Cardiac septum (tissue), 1 donor: ENCODE measurements around the gene KCNJ3. TPM values are rescaled to one million over a fixed set of nuclear protein-coding genes. Genes with fewer than 3 reads are reported as not detected.
"Not testable (repeated sequence)": the region's sequence is repeated elsewhere in the genome, so short reads cannot be mapped to it uniquely, and the experiment has no call there.

Experiments used
- DNase-seq: peaks from one replicate; pipeline ENCODE4 v3.0.0-alpha.2; 2020; ENCODE audit warnings: low spot score
- intact Hi-C: fragments of 100-400 bp; cut with DNase I; formaldehyde crosslinking; loops from one replicate; pipeline ENCODE4 v1.14.0; 2022
- total RNA-seq: library from RNA; stranded (reverse); fragmentation: NEBNext Ultra II Directional; extraction: Animal tissue kit (Norgen Biotek cat#: 25700); gene quantifications from one replicate; pipeline ENCODE4 v1.2.1, GENCODE V29; 2021
- donor health status: DM: no; HTN: no; CAD: no.

Gene KCNJ3
- total RNA-seq, 1 donor from 2014 or later: 3.4 TPM

DNA sequence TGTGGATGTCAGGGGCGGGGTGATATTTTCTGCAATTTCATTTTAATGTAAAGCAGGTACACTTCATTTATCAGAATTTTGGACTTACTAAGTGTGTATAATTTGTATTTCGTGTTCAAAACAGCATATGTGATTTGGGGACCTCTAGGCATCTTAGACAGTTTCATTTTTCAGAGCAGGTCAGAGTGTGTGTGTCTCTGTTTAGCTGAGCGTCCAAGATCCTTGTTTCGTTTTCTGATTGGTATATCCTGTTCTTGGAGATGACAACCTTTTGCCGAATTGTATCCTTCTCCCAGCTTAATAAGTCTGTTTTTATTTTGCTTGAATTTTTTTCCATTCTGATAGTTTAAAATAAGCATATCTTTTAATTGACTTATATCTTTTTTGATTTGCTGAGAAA lies 128.3 kb downstream of the KCNJ3 start:
- intact Hi-C loops: no loop called here

DNA sequence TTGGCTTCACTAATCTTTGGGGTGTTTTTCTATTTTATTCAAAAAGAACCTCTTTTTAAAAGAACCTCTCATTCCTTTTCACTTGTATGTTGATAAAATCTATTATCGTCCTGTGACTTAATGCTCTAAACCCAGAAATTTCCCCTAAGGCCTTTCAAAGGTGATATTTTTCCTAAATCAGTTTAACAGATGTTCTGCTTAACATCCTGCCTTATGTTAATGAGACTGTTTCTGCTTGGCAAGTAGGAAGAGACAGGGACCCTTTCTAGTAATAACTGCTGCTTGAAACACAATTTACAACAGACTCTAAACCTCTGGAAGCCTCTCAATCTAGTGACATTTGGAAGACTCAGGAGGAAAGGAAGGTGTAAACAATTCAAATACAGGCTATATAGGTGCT lies 128.8 kb downstream of the KCNJ3 start:
- DNase-seq: no peak
- intact Hi-C loops: no loop called here

More for the DNA sequence above, 128.3 kb downstream of the KCNJ3 start:
- DNase-seq: no peak

DNA sequence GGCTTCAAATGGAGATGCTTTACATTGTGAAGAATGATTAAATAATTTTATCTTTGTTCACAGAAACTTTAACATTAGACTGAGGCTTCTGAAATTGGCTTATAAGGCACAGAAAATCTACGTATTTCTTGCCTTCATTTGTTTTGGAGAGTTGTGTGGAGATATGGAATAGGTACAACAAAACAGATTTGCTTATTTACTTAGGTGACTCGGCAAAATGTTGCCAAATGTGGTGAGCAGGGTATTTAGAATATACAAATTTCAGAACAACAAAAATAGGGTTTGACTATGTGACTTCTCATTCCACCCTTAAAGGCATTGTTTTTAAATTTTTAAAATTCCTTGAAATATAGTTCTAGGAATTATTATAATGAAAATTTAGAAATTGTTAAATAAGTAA lies 134.2 kb downstream of the KCNJ3 start:
- no peak for DNase-seq
- intact Hi-C loops: no loop called here

DNA sequence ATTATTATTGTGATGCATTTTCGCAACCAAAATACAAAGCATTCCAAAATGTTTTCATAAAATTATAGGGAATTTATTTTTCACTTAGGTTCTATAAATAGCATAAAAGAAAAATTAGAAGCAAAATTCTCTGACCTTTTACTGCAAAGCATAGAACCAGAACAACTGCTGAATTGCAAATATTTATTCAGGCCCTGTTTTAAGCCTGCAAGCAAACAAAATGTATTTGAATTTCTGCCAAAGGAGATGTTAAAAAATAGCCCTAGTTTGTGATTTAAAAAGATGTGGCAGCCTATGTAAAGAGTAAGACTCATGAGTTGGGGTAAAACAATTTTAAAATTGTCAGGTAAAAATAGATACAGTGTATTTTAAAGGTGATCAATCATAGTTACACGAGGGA lies 138.1 kb downstream of the KCNJ3 start:
- intact Hi-C loops: no loop called here
- no peak for DNase-seq

DNA sequence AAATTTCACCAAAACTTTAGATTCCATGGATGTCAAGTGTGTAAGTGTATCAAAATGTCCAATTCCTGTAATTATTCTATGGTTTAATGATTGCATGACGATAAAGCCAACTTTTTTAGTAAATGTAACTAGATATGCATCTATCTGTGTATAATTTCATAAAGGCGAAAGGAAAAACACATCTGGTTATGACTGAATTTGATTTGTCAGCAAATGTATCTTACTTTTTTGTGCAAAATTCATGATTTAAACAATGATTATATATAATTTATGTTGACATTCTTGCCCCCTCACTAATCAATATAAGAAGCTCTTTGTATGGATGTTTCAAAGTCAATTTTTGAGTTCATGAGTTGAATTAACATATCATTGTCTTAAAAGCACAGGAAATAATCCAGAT lies 138.5 kb downstream of the KCNJ3 start:
- intact Hi-C loops: no loop called here

DNA sequence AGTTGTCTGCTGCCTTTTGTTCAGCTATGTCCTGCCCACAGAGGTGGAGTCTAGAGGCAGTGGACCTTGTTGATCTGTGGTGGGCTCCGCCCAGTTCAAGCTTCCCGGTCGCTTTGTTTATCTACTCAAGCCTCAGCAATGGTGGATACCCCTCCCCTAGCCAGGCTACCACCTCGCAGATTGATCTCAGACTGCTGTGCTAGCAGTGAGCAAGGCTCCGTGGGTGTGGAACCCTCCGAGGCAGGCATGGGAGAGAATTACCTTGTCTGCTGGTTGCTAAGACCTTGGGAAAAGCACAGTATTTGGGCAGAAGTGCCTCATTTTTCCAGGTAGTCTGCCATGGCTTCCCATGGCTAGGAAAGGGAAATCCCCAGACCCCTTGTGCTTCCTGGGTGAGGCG lies 146.0 kb downstream of the KCNJ3 start:
- intact Hi-C loops: no loop called here

More for the DNA sequence above, 138.5 kb downstream of the KCNJ3 start:
- DNase-seq: no peak

DNA sequence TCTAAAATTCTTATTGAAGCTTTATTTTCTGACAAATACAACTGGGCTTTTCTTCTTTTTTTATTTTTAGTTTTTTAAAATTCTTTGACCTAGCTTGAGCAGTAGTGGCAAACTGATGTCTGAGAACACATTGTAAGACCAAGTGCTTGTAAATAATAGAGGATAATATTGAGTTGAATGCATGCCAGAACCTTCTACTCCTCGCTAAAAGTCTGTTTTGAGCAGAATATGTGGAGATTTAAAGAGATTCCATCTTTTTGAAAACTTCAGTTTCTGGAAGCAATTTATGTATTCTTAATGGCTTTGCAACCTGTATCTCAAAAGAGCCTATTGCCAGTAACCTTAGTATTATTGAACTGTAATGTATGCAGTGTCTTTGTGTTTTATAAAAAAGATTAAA lies 148.3 kb downstream of the KCNJ3 start:
- intact Hi-C loops: no loop called here
- DNase-seq: no peak

More for the DNA sequence above, 146.0 kb downstream of the KCNJ3 start:
- no peak for DNase-seq

DNA sequence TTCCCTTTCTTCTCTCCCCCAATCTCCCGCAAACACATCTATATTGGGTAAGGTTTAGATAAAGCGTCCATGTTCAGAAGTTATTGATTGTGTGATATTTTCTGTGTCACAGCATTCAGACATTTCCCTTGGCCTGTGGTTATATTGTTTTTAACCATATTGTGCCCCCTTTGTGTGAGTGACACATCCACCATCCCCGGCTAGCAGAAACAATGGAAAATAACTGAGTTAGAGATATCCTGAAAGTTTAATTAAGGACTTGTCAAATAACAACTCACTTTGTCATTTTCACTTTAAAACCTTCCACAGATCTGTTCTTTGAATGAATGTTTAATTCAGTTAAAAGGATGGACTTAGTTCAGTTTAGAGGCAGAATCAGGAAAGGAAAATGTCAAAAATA lies 151.0 kb downstream of the KCNJ3 start:
- intact Hi-C loops: no loop called here
- DNase-seq: no peak

DNA sequence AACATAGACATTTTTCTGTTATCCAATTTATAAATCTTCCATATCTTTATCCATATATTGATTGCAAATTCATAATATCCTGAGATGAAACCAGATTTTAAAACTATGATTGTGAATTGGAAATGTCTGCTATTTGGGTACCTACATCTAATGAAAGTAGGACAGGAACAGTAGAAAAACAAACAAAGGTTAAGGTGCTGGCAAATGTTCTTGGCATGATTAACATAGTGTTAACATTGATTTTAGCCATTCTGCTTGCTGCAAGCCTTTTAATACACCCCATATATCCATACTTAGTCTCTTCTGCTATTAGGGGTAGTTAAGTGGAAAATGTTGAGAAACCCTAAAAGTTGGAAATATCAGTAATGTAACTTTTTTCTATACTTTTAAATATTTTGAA lies 152.0 kb downstream of the KCNJ3 start:
- intact Hi-C loops: no loop called here
- no peak for DNase-seq

DNA sequence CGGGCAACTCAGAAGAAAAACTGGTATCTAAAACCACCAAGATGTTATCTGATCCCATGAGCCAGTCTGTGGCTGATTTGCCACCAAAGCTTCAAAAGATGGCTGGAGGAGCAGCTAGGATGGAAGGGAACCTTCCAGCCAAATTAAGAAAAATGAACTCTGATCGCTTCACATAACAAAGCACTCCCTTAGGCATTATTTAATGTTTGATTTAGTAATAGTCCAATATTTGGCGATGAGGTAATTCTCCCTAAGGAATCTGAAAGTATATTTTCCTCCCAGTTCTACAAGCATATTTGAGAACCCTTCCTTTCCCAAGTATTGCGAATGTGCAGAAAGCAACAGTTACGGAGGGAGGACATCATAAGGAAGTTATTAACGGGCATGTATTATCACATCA lies 156.6 kb downstream of the KCNJ3 start:
- intact Hi-C loops: no loop called here
- no peak for DNase-seq

DNA sequence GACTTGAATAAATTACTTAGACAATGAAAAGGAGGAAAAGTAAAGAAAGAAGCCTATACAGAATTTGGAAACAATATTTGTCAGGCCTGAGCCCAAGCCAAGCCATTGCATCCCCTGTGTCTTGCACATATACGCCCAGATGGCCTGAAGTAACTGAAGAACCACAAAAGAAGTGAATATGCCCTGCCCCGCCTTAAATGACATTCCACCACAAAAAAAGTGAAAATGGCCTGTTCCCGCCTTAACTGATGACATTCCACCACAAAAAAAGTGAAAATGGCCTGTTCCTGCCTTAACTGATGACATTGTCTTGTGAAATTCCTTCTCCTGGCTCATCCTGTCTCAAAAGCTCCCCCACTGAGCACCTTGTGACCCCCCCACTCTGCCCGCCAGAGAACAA lies 168.7 kb downstream of the KCNJ3 start:
- DNase-seq, intact Hi-C loops: not testable (repeated sequence)

DNA sequence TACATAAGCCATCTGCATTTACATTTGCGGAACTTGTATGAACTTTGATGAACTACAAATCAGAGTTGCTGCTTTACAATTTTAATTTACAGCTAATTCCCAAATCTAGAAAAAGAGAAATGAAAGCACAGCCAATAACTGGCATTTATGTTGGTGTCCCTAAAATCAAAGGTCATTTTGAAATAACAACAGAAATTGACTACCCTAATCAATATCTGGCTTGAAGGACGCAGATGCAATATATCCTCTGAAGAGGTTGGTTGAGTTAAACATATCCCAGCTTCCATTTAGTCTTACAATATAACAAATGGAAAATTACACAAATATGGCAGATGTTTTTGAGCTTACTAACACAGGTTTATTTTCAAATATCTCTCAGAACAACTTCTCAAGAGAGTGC lies 177.5 kb downstream of the KCNJ3 start:
- intact Hi-C loops: no loop called here
- no peak for DNase-seq

DNA sequence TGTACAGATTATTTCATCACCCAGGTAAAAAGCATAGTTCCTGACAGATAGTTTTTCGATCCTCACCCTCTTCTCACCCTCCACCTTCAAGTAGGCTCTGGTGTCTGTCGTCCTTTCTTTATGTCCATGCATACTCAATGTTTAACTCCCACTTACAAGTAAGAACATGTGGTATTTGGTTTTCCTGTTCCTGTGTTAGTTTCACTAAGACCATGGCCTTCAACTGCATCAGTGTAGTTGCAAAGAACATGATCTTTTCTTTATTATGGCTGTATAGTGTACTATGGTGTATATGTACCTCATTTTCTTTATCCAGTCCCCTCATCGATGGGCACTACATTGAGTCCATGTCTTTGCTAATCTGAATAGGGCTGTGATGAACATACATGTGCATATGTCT lies 184.2 kb downstream of the KCNJ3 start:
- intact Hi-C loops: no loop called here
- DNase-seq: no peak

DNA sequence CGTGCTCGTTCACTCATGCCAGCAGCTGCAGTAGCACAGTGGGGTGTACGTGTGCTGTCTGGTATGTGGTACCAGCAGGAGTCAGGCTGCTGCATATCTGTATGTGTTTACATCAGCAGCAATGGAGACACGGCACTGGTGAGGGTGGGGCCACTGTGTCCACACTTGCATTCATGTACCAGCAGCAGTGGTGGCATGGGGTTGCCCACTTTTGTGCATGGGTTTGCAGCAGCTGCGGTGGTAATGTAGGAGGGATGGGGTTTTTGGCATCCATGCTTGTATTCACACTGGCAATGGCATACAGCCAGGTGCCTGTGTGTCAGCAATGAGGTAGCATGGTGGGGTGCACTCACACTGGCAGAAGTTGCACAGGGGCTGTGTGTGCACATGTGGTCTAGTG lies 187.8 kb downstream of the KCNJ3 start:
- intact Hi-C loops: no loop called here
- DNase-seq: peak; percentile 57

DNA sequence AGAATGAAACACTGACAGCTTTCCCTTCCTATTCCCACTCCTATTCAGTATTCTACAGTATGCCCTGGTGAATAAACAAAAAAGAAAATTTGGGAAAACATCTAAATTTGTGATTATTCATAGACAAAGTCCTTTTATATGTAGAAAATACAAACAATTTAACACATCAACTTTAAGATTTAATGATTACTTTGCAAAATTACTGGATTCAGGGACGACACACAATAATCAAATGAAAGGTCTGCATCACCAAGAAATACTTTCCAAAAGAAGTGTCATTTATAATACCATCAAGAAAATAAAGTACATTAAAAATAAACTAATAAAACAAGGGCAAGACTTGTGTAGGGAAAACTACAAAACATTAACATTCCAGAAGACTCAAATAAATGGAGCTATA lies 199.8 kb downstream of the KCNJ3 start:
- no peak for DNase-seq
- intact Hi-C loops: no loop called here

DNA sequence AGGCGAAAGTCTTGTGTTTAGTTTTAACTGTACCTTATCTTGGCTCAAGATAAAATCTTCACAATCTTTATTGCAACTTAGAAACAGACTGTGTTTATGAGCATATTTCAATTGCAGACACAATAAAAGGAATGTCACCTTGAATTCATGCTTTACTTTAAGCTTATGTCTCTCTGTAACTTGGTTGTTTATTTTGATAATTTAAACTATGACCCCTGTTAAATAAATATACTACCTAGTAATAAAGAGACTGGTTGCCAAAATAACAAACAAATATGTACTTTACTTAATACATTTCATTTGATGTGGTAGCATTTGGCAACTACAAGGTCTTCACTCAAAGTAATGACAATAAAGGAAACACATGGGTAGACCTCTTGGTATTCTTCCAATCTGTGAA lies 202.6 kb downstream of the KCNJ3 start:
- intact Hi-C loops: no loop called here
- no peak for DNase-seq
